ENCODE measurements around the gene GTF2IRD1.
"Not testable (repeated sequence)": the region's sequence is repeated elsewhere in the genome, so short reads cannot be mapped to it uniquely, and the experiment has no call there.

Gene GTF2IRD1

GRCh38 chr7:74437291-74437571, 16.5 kb upstream of the GTF2IRD1 start:
- not testable (repeated sequence) for DNase-seq

DNA sequence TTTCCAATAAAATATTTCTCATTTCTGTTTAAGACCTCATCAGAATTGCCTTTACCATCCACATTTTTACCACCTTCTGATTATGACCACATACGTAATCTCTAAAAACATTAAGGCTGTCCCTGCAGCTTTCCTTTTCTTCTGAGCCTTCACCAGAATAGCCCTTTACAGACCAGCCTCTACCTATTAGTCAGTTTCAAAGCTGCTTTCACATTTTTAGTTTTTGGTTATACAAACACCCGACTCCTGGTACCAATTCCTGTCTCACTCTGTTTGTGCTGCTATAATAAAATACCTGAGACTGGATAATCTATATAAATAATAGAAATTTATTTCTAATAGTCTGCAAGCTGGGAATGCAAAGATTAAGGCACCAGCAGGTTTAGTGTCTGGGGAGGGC, 15.4 kb upstream of the GTF2IRD1 start:
- no peak for DNase-seq

DNA sequence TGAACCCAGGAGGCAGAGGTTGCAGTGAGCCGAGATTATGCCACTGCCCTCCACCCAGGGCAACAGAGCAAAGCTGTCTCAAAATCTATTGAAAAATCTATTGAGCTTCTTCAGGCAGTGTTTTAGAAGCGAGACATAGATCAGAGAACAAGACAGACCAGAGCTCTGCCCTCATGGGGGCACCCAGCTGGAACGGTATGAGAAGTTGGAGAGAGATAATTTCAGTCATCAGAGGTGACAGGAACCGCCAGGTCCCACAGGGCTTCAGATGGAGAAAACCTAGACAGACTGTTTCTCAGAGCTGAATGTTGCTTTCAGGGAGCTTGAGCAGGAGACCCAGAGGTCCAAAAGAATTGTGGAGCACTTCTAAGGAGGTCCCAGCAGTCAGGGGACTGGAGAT, 14.2 kb upstream of the GTF2IRD1 start:
- no peak for DNase-seq

DNA sequence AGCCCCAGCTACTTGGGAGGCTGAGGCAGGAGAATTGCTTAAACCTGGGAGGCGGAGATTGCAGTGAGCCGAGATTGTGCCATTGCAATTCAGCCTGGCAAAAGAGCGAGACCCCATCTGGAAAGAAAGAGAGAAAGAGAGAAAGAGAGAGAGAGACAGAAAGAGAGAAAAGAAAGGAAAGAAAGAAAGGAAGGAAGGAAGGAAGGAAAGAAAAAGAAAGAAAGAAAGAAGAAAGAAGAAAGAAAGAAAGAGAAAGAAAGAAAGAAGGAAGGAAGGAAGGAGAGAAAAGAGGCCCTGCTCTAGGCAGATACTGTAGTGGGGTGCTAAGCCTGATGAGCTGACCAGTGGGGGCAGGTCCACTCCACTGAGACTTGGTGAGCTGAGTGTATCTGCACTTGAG, 13.6 kb upstream of the GTF2IRD1 start:
- not testable (repeated sequence) for DNase-seq

DNA sequence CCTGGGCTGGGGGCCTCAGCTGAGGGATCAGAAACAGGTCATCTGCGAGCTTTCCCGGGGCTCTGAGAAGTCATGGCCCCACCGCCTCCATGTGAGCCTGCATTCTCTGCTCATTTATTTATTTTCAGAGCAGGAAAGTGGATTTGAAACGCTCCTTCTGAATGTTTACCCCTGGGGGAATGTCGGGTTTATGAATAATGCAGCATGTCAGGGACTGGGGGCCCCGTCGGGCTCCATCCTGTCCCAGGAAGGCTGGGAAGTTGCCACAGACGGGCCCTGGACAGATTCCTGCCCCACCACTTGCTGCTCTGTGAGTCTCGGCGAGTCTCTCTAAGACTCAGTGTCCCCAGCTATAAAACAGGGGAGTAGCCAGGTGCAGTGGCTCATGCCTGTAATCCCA, 11.9 kb upstream of the GTF2IRD1 start:
- no peak for DNase-seq

- DNase-seq: no peak
Observed at GRCh38 chr7:74443543-74444247, 10.0 kb upstream of the GTF2IRD1 start.

DNA sequence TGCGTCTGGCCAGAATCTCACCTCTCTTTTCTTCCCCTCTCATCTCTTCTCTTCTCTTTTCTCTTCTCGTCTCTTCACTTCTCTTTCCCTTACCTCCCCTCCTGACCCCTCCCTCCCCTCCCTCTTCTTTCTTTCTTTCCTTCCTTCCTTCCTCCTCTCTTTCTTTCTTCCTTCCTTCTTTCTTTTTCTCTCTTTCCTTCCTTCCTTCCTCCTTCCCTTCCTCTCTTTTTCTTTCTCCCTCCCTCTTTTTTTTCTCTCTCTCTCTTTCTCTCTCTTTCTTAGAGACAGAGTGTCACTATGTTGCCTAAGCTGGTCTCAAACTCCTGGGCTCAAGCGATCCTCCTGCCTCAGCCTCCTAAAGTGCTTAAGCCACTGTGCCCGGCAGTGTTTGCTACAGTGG, 4.6 kb upstream of the GTF2IRD1 start:
- no peak for DNase-seq

DNA sequence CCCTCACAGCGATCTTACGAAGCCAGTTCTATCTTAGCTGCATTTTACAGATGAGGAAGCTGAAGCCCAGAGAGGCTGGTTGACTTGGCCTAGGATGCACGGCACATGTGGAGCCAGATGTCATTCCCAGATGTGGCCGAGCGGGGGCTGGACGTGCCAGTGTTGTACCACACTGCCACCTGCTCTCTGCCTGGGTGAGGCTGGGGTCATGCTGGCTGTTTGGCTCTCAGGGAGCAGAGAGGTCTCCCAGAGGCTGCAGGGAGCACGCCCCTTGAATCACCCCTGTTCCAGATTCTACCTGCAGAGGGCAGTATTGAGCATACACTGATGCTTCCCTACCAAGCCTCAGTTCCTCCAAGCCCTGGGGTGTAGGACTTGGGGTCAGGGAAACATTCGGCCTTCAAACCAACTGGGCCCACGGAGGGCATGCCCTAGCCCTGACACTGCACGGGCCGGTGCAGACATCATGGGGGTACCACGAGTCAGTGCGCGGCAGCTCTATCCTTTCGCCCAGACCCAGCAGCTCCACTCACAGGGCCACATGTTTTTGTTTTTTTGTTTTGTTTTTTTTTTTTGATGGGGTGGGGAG, 3.8 kb upstream of the GTF2IRD1 start:
- DNase-seq: peak; percentile 79 to 82

GRCh38 chr7:74452748-74453321, 871 bp upstream of the GTF2IRD1 start:
- DNase-seq: peak in 1 of 2 donors; percentile 14

- DNase-seq: no peak
Observed at GRCh38 chr7:74454021-74454924, 567 bp downstream of the GTF2IRD1 start.

DNA sequence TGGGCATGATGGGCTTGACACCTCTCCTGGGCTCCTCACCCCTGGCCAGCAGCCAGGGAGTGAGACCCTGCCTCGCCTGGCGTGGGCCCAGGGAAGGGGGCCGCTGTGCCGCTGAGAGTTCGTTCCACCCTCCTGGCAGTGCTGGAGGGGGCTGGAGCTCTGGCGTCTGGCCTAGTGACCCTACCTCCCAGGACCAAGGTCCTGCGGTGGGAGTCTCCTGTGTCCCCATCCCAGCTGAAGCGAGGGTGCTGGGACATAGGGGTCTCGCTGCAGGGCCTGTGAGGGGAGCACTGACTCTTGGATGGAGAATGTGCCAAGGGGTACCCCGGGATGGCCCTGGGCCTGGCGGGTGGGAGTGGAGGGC, 1.2 kb downstream of the GTF2IRD1 start:
- no peak for DNase-seq

GRCh38 chr7:74455291-74455804, 1.6 kb downstream of the GTF2IRD1 start:
- no peak for DNase-seq

DNA sequence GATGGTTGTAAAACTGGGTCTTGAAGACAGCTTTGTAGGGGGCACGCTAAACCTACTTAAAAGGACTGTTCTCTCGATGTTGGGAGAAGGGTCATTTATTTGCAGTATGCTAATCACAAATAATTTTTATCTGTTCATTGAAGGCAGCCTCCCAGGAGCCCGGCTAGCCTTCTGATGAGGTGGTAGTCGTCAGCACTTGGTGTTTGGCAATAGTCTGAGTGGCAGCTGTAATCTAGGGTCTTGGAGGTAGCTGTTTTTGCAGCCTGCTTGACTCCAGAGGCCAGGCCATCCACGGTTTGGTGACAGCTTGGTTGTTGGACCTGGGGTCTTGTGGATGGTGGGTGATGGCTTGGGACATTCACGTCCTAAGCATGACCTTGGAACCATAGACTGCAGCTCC, 2.2 kb downstream of the GTF2IRD1 start:
- DNase-seq: no peak

GRCh38 chr7:74457007-74457406, 3.3 kb downstream of the GTF2IRD1 start:
- DNase-seq: no peak

- no peak for DNase-seq
Observed at GRCh38 chr7:74461970-74462706, 8.4 kb downstream of the GTF2IRD1 start.

DNA sequence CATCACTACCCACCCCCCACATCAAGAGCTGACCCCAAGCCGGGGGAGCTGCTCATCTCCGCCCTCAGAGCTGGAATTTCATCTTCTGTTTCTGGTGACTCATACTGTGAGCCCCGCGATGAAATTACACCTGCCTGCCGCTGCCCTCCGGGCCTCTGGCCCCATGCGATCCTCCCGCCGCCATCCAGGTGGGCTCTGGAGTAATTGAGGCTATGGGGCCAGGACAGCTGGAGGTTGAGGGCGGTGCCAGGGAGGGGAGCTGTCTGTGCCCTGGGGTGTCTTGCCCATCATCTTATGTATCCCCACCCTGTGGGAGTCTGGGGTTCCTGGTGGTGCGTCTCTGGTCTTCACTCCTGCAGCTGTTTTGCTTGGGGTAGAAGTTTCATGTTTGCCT, 9.0 kb downstream of the GTF2IRD1 start:
- no peak for DNase-seq

GRCh38 chr7:74464931-74465886, 11.5 kb downstream of the GTF2IRD1 start:
- no peak for DNase-seq

DNA sequence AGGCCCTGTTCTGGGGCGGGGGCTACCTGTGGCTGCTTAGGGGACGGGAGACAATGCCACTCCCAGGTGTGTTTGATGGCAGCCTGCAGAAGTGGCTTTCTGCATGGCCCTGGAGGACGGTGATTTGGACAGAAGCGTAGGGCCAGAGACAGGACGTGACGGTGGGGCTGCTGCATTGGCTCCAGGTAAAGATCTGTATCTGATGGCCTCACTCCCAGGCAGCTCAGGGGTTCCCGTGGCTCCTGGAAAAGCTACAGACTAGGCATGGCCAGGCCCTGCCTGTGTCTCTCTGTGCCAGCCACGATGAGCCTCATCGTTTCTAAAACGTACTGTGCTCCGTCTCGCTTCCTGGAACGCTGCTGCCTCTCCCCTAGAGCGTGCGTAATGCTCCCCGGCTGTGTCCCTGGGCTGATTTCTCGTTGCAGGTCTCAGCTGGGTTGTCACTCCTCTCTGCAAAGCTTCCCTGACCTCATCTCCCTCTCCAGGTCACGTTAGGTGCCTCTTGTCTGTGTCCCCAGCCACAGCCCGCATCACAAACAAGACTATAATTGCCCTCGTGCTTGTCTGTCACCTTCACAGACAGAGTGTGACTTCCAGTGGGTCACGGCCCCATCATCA, 12.6 kb downstream of the GTF2IRD1 start:
- DNase-seq: no peak

GRCh38 chr7:74467876-74468275, 14.2 kb downstream of the GTF2IRD1 start:
- no peak for DNase-seq

DNA sequence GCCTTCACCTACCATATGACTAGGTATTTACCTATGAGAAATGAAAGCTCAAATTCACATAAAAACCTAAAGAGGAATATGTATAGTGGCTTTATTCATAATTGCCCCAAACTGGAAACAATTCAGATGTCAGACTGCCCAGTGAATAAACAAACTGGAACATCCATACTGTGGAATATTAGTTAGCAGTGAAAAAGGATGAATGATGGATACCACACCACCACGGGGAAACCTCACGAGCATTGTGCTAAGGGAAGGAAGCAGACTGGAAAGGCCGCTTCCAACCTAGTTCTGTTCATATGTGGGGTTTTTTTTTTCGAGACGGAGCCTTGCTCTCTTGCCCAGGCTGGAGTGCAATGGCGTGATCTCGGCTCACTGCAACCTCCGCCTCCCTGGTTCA, 16.8 kb downstream of the GTF2IRD1 start:
- no peak for DNase-seq

DNA sequence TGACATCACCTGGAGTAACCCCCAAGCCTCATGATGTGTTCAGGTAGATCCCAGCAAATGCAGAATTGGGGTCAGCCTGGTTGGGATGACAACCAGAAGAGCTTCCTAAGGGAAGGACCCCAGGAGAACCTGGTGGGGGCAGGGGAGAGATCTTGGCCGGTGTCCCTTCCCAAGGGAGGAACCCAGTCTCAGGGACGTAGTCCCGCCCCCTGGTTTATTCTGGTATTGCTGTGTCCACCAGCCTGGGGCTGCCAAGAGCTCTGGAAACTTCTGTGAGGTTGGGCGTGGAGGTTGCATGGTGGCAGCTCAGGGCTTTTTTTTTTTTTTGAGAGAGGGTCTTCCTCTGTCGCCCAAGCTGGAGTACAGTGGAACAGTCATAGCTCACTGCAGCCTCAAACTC, 19.4 kb downstream of the GTF2IRD1 start:
- DNase-seq: no peak

Measured in stimulated activated CD4-positive, alpha-beta T cell treated with anti-CD3 and anti-CD28 coated beads, Interleukin-2, amount 100 ng/mL, for 48 hours (primary cell).